HG02571 (cell line): ENCODE measurements around the gene ACSM4.
"Not testable (repeated sequence)": the region's sequence is repeated elsewhere in the genome, so short reads cannot be mapped to it uniquely, and the experiment has no call there.

Experiments used
- ATAC-seq: cut with Tn5 transposase; IDR thresholded peaks from one replicate; pipeline ENCODE4 v1.9.1; 2021; ENCODE audit warnings: mild to moderate bottlenecking, moderate library complexity; ENCODE audit not compliant: unreplicated experiment

The ACSM4 gene, protein sequence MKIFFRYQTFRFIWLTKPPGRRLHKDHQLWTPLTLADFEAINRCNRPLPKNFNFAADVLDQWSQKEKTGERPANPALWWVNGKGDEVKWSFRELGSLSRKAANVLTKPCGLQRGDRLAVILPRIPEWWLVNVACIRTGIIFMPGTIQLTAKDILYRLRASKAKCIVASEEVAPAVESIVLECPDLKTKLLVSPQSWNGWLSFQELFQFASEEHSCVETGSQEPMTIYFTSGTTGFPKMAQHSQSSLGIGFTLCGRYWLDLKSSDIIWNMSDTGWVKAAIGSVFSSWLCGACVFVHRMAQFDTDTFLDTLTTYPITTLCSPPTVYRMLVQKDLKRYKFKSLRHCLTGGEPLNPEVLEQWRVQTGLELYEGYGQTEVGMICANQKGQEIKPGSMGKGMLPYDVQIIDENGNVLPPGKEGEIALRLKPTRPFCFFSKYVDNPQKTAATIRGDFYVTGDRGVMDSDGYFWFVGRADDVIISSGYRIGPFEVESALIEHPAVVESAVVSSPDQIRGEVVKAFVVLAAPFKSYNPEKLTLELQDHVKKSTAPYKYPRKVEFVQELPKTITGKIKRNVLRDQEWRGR

DNA sequence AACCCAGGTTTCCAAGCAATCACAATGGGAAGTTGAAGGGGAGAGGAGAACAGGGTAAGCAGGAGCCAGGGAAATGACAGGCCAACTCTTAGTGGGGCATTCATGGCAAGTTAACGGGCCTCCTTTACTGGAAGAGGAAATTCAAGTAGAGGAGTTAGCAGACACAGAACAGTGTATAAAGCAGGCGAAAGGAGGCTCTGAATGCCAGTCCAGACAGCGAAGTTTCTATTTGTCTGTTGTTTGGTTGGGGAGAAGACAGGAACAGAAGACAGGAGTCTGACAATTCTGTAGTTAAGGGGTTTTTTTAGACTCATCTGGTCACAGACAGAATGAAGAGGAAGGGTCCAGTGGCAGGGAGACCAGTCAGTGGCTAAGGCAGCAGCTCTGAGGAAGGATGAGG lies at the start of gene ACSM4:
ACSM4 (plus strand) TSS at position 301 of the 400 bp plus-strand sequence. CDS start 260 bp downstream, outside the sequence.
- no peak for ATAC-seq

DNA sequence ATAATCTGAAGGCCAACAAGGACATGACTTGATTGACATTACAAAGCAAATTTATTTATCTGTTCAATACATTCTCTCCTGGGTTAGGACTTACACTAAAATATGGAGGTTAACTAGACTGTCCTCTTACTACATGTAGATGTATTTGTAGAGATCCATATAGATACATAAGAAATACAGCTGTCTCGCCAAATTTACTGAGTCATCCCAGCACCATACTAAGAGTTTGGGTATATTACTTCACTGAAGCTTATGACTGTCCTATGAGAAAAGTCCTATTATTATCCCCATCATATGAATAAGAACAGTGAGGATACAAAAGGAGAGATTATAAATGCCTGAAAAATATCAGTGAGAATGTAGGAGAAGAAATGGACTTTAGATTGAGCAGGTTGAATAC lies 44.8 kb upstream of the ACSM4 start:
- ATAC-seq, result no peak

DNA sequence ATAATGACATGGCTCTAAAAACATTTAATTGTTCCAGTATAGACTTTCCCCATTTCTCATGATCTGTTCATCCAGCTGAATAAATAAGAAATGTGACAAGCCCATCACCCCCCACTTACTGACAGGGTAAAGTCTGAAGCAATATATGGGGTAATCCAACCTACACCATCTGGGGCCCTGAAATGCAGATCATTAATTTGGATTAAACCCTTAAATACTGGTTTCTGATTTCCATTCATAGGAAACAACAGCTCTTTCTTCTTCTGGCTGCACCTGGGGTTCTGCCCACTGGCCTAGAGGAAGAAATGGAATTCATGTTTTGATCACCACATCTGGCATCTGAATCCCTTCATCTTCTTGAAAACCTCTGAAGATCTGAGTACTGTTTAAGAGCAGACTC lies 39.3 kb upstream of the ACSM4 start:
- ATAC-seq, result no peak

DNA sequence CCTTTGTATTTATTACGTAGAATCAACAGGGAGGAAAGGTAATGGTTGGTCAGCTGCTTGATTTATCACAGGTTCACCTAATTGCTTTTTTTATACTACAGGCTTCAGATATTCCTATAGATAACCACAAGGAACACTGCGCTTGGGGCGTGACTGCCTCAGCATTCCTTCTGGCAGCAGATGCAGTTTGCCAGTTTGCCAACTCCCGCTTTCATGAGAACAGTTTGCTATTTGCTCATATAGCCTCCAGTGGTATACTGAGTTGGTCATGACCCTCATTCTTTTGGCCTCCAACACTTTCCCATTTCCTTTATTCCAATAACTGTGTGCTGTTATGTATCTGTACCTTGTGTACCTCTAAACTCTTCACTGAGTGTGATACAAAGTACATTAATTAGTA lies 38.6 kb upstream of the ACSM4 start:
- ATAC-seq, result no peak

DNA sequence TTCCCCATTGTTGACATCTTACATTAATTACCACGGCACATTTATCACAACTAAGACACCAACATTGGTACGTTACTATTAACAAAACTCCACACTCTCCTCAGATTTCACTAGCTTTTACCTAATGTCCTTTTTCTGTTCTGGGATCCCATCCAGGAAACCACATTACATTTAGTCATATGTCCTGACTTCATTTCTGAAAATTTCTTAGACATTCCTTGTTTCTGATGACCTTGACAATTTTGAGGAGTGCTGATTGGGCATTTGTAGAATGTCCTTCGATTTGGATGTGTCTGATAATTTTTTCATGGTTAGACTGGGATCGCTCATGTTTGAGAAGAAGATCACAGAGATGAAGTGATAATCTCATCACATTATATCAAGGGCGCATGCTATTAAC lies 34.6 kb upstream of the ACSM4 start:
- no peak for ATAC-seq

DNA sequence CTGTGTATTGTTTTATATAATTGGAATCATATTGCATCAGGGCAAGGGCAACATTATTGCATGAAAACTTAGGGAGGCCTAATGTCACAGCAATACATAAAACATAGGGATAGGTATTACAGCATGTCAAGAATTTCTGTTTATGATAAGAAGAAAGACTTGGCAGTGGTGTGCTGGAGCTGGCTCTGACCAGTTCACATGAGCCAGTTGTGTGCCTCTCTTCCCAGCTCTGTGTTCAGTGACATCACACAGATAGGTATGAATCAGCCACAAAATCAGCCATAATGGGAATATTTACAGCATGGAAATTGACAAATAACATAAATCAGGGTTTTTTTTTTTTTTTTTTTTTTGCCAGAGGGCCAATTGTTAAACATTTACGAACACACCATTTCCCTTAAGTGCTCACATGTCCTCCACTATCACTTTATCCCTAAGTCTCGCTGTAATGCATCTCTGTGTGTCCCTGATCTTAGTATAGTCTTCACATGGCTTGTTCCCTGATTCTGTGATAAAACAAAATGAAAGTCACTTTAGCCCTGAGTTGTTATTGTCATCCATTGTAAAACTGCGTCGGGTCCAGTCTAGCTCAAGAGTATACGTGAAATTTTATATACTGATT lies 31.9 kb upstream of the ACSM4 start:
- no peak for ATAC-seq

DNA sequence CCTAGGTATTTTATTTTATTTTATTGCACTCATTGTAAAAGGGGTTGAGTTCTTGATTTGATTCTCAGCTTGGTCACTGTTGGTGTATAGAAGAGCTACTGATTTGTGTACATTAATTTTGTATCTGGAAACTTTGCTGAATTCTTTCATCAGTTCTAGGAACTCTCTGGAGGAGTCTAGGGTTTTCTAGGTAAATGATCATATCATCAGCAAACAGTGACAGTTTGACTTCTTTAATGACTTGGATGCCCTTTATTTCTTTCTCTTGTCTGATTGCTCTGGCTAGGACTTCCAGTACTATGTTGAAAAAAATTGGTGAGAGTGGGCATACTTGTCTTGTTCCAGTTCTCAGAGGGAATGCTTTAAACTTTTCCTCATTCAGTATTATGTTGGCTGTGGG lies 28.4 kb upstream of the ACSM4 start:
- not testable (repeated sequence) for ATAC-seq

DNA sequence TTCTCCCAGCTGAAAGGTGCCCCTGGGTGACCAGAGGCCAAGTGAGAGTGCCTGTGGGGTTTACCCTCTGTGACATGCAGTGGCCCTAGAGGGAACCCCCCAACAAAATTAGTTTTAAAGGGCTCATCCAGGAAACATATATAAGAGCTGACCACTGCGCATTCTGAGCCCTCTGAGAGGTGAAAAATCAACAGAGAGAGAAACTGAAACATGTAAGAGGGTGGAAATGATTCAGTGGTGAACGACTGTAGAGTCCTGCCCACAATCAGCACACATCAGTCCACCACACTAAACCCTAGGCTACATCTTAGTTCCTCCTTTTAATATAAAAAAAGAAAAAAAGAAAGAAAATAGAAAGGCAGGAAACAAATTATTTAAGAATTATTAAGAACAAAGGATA lies 21.0 kb upstream of the ACSM4 start:
- ATAC-seq, result no peak

DNA sequence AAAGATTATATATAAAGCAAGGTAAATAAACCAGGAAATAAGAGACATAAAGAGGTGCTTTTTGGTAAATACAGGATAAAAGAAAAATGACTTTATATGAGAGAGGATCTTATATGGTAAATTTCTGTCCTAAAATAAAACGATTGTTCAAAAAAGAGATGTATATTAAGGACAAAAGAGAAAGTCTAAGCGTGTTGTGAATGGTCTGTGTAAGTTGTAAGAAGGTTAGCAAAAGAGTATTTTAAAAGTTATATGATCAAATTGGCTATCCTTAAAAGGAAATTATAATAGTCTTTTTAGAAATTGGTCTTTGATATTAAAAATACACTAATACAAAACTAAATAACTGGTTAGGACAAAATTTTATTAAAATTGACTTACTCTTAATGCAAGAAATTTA lies 14.1 kb upstream of the ACSM4 start:
- ATAC-seq, result no peak

DNA sequence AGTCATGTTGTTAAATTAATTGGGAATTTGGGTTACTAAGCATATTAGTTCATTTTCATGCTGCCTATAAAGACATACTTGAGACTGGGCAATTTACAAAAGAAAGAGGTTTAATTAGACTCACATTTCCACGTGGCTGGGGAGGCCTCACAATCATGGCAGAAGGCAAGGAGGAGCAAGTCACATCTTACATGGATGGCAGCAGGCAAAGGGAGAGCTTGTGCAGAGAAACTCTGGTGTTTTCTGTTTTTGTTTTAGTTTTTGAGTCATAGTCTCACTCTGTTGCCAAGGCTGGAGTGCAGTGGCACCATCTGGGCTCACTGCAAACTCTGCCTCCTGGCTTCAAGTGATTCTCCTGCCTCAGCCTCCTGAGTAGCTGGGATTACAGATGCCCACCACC lies 13.3 kb upstream of the ACSM4 start:
- not testable (repeated sequence) for ATAC-seq

DNA sequence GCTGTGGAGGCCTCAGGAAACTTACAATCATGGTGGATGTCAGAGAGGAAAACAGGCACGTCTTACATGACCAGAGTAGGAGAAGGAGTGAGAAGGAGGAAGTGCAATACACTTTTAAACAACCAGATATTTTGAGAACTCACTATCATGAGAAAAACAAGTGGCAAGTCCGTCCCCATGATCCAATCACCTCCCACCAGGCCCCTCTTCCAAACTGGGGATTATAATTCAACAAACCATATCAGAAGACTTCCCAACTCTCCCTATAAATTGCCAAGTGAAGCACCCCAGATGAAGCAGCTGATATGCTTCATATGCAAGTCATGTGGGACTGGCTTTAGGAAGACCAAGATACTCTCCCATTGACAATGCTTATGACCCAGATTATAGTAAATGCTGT lies 11.6 kb upstream of the ACSM4 start:
- ATAC-seq, result no peak

DNA sequence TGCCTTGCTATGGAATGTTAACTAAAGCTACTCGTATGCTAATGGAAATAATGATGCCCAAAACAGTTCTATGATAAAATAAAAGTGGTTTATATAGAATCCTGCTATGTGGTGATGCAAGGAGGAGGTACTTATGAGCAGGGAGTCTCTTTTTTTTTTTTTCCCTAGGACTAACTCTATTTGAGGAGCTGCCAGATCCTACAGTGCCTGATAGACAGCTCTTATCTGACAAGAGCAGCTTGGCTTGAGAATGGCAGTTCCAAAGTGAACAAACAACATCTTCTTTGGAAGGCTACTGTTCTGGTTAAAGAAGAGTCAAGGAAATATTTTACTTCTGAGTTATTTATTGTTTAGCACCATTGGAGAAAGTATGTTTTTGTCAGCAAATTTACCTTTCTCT lies 10.2 kb upstream of the ACSM4 start:
- no peak for ATAC-seq

DNA sequence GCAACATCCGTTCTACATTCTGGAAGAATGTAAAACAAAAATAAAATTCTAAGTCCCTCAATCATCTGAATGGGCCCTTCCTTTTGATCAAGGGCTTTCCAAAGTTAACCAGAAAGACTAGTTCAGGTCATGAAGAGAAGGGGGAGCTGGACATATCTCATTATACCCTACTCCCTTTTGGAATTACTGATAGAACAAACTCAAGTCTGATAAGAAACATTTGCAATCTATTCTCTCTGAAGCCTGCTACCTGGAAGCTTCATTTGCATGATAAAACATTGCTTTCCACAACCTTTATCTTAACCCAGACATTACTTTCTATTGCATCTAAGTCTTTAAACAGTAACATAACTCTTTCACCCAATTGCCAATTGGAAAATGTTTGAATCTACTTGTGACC lies 8.3 kb upstream of the ACSM4 start:
- ATAC-seq, result no peak

DNA sequence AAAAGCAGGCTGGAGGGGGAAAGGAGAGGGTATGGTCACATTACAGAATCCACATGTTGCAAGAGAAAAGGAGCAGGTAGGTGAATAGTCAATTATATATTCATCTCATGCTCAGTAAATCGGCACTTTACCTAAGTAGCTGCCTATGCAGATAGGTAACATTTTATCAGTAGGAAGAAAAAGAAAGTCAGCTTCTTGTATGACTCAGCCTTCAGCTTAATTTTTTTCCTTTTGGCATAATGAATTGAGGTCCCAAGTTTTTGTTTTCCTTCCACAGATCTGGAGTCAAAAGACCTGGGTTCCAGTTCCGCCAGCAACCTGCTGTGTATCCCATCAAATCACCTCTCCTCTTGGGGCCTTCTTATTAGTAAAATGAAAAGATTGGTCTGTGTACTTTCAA lies 6.0 kb upstream of the ACSM4 start:
- no peak for ATAC-seq

DNA sequence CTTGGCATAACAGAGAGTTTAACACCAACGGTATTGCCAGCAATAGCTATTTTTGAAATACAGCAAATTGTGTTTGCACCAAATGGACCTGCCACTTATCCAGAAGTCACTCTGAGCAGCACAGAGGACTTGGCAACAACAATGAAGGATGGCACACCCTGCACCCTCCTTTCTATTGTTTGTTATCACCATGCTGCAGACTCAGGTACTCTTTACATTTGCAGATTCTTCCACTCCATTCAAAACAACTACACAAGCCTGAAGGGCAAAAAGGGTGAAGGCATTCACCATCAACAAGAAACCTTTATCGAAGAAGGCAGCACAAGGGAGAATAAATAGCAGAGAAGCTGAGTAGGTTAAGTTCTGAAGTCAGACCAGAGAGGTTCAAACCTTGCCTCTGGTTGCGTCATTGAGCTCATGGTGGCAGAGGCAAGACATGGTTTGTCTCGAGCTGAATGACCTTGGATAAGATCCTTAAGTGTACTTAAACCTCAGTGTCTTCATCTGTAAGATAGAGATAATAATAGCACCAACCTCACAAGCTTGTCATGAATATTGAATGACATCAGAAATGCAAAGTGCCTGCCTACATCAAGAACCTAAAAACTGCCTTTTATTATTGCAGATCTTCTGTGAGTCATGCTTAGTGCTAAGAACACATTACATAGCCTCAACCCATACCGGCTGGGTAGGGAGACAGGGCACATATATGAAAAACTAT lies 1.4 kb upstream of the ACSM4 start:
- no peak for ATAC-seq

DNA sequence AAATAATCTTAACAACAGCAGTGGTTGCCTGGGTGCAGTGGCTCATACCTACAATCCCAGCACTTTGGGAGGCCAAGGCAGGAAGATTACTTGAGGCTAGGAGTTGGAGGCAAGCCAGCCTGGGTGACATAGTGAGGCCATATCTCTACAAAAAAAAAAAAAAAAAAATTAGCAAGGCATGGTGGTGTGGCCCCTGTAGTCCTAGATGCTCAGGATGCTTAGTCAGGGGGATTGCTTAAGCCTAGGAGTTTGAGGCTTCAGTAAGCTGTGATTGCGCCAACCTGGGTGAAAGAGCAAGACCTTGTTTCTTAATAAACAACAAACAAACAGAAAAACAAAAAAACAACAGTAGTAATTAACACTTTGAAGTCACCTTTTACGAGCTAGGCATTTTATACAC lies 642 bp upstream of the ACSM4 start:
- ATAC-seq, result no peak

DNA sequence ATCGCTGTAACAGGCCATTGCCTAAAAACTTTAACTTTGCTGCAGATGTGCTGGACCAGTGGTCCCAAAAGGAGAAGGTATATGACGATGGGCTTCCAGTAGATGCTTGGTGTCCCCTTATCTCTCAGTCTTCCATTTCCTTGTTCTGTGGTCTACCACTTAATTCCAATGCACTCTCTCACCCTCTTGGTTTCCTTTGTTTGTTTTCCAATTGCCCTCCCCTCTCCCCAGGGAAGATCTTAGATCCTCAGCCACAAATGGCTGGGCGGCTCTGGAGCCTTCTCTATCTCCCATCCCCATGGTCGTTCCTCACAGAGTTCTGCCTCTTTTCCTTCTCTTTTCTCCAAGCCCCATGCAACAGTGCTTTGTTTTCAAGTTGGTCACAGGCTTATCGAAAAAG lies 584 bp downstream of the ACSM4 start:
- ATAC-seq, result no peak

DNA sequence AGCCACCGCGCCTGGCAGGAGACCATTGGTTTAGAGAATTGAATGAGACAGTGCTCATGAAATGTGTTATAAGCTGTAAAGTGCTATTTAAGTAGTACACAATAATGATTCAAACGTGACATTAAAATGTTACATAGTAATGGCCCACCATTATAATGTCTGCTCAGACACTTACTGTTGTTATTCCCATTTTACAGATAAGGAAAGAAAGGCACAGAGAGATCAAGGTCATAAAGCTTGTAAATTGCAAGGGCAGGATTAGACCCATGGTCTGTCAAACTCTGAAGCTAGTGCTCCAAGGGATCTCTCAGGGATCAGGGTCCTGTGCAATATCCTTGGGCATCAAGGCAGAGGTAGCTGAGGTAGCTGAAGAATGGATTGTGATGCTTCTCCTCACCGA lies 6.2 kb downstream of the ACSM4 start:
- no peak for ATAC-seq

DNA sequence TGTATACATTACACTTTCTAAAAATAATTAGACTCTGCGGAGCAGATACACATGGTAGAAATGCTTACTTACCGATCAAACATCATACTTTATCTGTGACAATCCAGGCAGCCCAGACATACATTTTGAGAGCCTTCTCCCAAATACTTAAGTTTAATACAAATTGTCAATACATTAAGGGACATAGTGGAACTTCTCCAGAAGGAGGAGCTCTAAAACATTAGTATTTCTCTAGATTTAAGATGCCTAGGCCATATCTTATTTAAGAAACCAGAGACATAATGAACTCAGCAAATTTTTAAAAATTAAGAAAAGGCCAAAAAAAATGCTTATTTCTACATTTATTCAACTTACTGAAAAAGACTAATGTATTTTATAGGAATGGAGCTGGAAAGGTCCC lies 16.1 kb downstream of the ACSM4 start:
- no peak for ATAC-seq

DNA sequence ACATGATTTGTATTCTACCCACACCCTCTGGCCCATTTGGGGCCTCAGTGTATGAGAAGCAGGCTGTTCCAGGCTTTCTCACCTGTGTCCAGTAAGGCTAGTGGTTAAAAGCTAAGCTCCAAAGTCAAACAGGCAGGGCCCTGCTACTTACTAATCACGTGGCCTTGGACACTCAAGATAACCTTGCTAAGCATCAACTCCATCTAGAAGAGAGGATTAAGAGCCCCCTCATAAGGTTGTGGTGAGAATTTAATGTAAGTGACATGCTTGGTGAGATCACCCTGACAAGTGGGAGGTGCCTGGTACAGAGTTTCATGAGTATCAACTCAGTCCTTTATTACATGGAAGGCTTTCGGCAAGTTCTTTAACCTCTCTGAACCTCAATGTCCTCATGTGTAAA lies 17.8 kb downstream of the ACSM4 start:
- ATAC-seq, result no peak

DNA sequence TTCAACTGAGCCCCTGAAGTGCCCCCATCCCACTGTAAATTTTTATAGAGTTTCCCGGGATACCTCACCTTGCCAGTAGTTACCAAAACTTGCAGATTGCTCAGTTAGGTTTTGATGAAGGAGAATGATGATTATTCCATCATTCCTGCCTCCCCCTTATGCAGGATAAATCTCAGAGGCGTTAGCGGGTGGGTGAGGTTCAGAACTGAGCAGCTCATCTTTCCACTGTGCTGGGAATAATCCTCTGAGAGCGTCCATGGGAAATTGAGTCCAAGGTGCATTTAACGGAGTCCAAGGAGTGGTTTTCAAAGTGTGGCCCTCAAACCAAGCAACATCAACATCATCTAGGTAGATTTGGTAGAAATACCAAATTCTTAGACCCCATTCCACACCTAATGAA lies 18.7 kb downstream of the ACSM4 start:
- ATAC-seq, result no peak

DNA sequence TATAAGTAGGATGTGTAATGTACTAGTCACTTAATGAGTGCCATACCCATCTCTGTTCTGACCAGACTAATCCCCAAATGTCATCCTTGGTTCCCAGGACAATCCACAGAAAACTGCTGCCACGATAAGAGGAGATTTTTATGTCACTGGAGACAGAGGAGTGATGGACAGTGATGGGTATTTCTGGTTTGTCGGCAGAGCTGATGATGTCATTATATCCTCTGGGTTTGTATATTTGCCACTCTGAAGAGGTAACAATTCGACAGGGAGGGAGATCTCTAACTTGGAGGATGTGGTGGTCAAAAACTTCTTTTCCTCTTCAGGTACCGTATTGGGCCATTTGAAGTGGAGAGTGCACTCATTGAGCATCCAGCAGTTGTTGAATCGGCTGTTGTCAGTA lies 20.3 kb downstream of the ACSM4 start:
- no peak for ATAC-seq
